Measurements from ENCODE around the gene GRIN1.
"Not testable (repeated sequence)": the region's sequence is repeated elsewhere in the genome, so short reads cannot be mapped to it uniquely, and the experiment has no call there.

GRIN1 gene

GRCh38 chr9:137128862-137129455, 10.0 kb upstream of the GRIN1 start:
- no peak for DNase-seq (ENCODE audit: low read depth in 2 of 2)

- peak; percentile 72 to 73 for DNase-seq (ENCODE audit: low read depth in 2 of 2)
Observed at GRCh38 chr9:137129456-137130175, 9.3 kb upstream of the GRIN1 start.

GRCh38 chr9:137130176-137130755, 8.7 kb upstream of the GRIN1 start:
- no peak for DNase-seq (ENCODE audit: low read depth in 2 of 2)

GRCh38 chr9:137134191-137134590, 4.8 kb upstream of the GRIN1 start:
- no peak for DNase-seq (ENCODE audit: low read depth in 2 of 2)

GRCh38 chr9:137135154-137135553, 3.8 kb upstream of the GRIN1 start:
- DNase-seq (ENCODE audit: low read depth in 2 of 2): not testable (repeated sequence)

- no peak for DNase-seq (ENCODE audit: low read depth in 2 of 2)
Observed at GRCh38 chr9:137136261-137136880, 2.6 kb upstream of the GRIN1 start.

GRCh38 chr9:137136881-137137607, 1.9 kb upstream of the GRIN1 start:
- DNase-seq (ENCODE audit: low read depth in 2 of 2): no peak

GRCh38 chr9:137138058-137138721, 764 bp upstream of the GRIN1 start:
- DNase-seq (ENCODE audit: low read depth in 2 of 2): no peak

GRCh38 chr9:137139468-137140150, 655 bp downstream of the GRIN1 start:
- no peak for DNase-seq (ENCODE audit: low read depth in 2 of 2)

- DNase-seq (ENCODE audit: low read depth in 2 of 2): no peak
Observed at GRCh38 chr9:137140151-137141012, 1.4 kb downstream of the GRIN1 start.

GRCh38 chr9:137141050-137141810, 2.3 kb downstream of the GRIN1 start:
- no peak for DNase-seq (ENCODE audit: low read depth in 2 of 2)

GRCh38 chr9:137141976-137142936, 3.3 kb downstream of the GRIN1 start:
- no peak for DNase-seq (ENCODE audit: low read depth in 2 of 2)

GRCh38 chr9:137143459-137143858, 4.5 kb downstream of the GRIN1 start:
- DNase-seq (ENCODE audit: low read depth in 2 of 2): no peak

GRCh38 chr9:137145731-137146526, 7.0 kb downstream of the GRIN1 start:
- DNase-seq (ENCODE audit: low read depth in 2 of 2): no peak

GRCh38 chr9:137146527-137146918, 7.6 kb downstream of the GRIN1 start:
- no peak for DNase-seq (ENCODE audit: low read depth in 2 of 2)

GRCh38 chr9:137147091-137147792, 8.3 kb downstream of the GRIN1 start:
- DNase-seq (ENCODE audit: low read depth in 2 of 2): no peak

GRCh38 chr9:137147793-137148160, 8.8 kb downstream of the GRIN1 start:
- no peak for DNase-seq (ENCODE audit: low read depth in 2 of 2)
